Small intestine (tissue), 7 donors: ENCODE results near the gene ELP5. TPM values are rescaled to one million over a fixed set of nuclear protein-coding genes. Genes with fewer than 3 reads are reported as not detected.

Experiments used
- DNase-seq, 2 donors: peaks; one replicate each; pipeline versions ENCODE4 v3.0.0 to v3.0.0-alpha.2; 2013
- FAIRE-seq: peaks from 2 replicates; lab custom pipeline; 2012; peaks lifted over from hg19 to GRCh38; lab: Jason Lieb, UNC
- H3K27ac ChIP-seq, 3 donors: one replicate each; pipeline ENCODE4 v1.5.1; 2013; ENCODE audit warnings: low read length in 2 of 3, mild to moderate bottlenecking in 2 of 3, control low read depth in 1 of 3, inconsistent platforms in 1 of 3, low read depth in 1 of 3, moderate library complexity in 1 of 3
- H3K27me3 ChIP-seq, 3 donors: one replicate each; pipeline ENCODE4 v1.6.1; 2013; ENCODE audit warnings: low read length in 3 of 3, inconsistent platforms in 1 of 3; ENCODE audit not compliant: control insufficient read depth in 3 of 3, insufficient read depth in 3 of 3
- H3K36me3 ChIP-seq, 3 donors: one replicate each; pipeline ENCODE4 v1.6.1; 2013; ENCODE audit warnings: low read length in 3 of 3, inconsistent platforms in 1 of 3, low read depth in 1 of 3, mild to moderate bottlenecking in 1 of 3, moderate library complexity in 1 of 3; ENCODE audit not compliant: control insufficient read depth in 3 of 3, insufficient read depth in 2 of 3
- H3K4me1 ChIP-seq, 3 donors: one replicate each; pipeline ENCODE4 v1.6.1; 2013; ENCODE audit warnings: low read length in 2 of 3, inconsistent platforms in 1 of 3, low read depth in 1 of 3, mild to moderate bottlenecking in 1 of 3, moderate library complexity in 1 of 3; ENCODE audit not compliant: control insufficient read depth in 3 of 3, insufficient read depth in 2 of 3
- H3K4me3 ChIP-seq, 3 donors: one replicate each; pipeline ENCODE4 v1.5.1; 2013; ENCODE audit warnings: low read length in 3 of 3, control low read depth in 1 of 3, inconsistent platforms in 1 of 3, low read depth in 1 of 3, mild to moderate bottlenecking in 1 of 3, moderate library complexity in 1 of 3
- H3K9me3 ChIP-seq, 2 donors: one replicate each; pipeline ENCODE4 v1.6.1; 2013; ENCODE audit warnings: low read depth in 1 of 2, low read length in 1 of 2; ENCODE audit not compliant: control insufficient read depth in 2 of 2, insufficient read depth in 1 of 2
- WGBS, 3 donors: extraction: QIAGEN DNeasy Blood & Tissue Kit; methylation state at CpG; one replicate each; pipeline ENCODE4 v1.1.7; 2013; 5-methylcytosine and 5-hydroxymethylcytosine counted together
- polyA plus RNA-seq, 4 donors: library from polyadenylated mRNA; stranded (reverse) in 3 of 4; unstranded in 1 of 4; fragments of 200-250 nt in 3 of 4; fragments of 120-200 nt in 1 of 4; gene quantifications; one replicate each; pipeline versions ENCODE4 v1.2.1 to v1.2.3, GENCODE V29; 2013
- donor health status: healthy with polysubstance abuse.
- donor health status: control.
- donor health status: control.
- donor health status: Bipolar disorder and iron deficiency.
- donor health status: healthy.

ELP5 gene
- polyA plus RNA-seq, 4 donors, result 31.3 to 84.6 (median 45.4) TPM

DNA sequence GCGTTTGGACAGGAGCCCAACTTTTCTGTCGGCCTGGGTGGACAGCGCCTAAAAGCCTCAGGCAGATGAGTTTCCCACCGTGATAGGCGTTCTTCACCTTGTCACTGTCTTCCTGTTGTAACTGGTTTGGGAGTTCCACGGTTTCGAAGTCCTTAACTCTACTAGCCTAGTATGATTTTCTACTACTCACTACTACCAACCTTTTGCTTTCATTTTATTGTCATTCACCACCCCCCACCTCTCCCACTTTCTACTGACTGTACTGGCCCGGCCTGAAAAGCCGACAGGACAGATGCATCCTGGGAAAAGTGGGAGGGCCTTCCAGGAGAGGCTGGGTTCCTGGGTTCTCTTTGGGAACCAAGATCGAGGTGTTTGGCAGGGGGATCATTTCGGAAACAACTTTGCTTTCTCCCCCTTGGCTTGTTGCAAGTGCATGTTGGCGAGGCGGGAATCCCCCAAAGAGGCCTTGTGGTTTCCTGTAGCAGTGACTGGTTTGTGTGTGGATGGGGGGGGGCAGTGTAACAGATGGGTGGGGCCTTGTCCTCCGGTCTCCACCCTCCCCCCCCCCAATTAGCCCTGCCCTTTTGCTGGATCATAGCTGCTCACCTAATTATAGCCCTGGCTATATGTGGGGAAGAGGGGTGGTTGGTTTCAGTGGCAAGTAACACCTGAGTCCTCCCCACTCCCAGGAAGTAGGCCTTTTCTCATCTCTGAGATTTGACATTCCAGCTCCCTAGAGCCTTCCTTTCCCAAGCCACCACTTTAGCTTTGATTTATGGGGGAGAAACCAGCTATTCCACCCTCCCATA lies 56.8 kb downstream of the ELP5 start:
- H3K27me3 ChIP-seq, result no peaks in the 10 kb centered on the region
- WGBS, 3 donors, result 0 to 2% (median 0%) methylated on average over 13 to 14 of the region's 14 CpGs
- FAIRE-seq (no peak), DNase-seq (peak; percentile 90 to 92)
- peak overlapping the region; percentile 87 to 99 (median 95) for H3K4me3 ChIP-seq
- peak overlapping the region; percentile 96 to 98 (median 96) for H3K27ac ChIP-seq
- H3K9me3 ChIP-seq, result no peaks in the 10 kb centered on the region
- H3K4me1 ChIP-seq, result peaks cover 2 to 18% (median 6%) of the 10 kb centered on the region in 3 donors
- peaks cover 5 to 40% (median 23%) of the 10 kb centered on the region in 3 donors for H3K36me3 ChIP-seq

Other genes with a start within 250 kb of the ELP5 start
- 100 to 1,000 TPM; 204 to 313 (median 285) TPM for gene RNASEK, start 239.6 kb upstream of the ELP5 start, polyA plus RNA-seq
- 1 to 10 TPM in 3 of 4 donors, under 1 TPM in 1; 0.45 to 8.7 (median 4.2) TPM for gene BCL6B, start 229.2 kb upstream of the ELP5 start, polyA plus RNA-seq
- 10 to 100 TPM in 1 of 4 donors, 1 to 10 TPM in 3; 1.8 to 11.2 (median 5.0) TPM for gene SLC16A13, start 216.2 kb upstream of the ELP5 start, polyA plus RNA-seq
- 1 to 10 TPM in 1 of 4 donors, under 1 TPM in 1, not detected in 2; 0.68 to 2.3 TPM for gene SLC16A11, start 208.1 kb upstream of the ELP5 start, polyA plus RNA-seq
- gene CLEC10A, start 172.0 kb upstream of the ELP5 start, polyA plus RNA-seq, result 10 to 100 TPM in 2 of 4 donors, 1 to 10 TPM in 1, under 1 TPM in 1; 0.45 to 14.6 (median 10.0) TPM
- under 1 TPM in 2 of 4 donors, not detected in 2; 0.46 to 0.81 TPM for gene ASGR2, start 137.4 kb upstream of the ELP5 start, polyA plus RNA-seq
- gene ASGR1, start 72.8 kb upstream of the ELP5 start, polyA plus RNA-seq, result 1 to 10 TPM; 1.9 to 2.9 (median 2.7) TPM
- gene DLG4, start 32.4 kb upstream of the ELP5 start, polyA plus RNA-seq, result 1 to 10 TPM in 3 of 4 donors, under 1 TPM in 1; 0.67 to 9.2 (median 4.2) TPM
- 1,000 to 10,000 TPM in 2 of 4 donors, 100 to 1,000 TPM in 2; 424 to 2,630 (median 1,444) TPM for gene ACADVL, start 32.3 kb upstream of the ELP5 start, polyA plus RNA-seq
- gene DVL2, start 17.7 kb upstream of the ELP5 start, polyA plus RNA-seq, result 10 to 100 TPM in 3 of 4 donors, 1 to 10 TPM in 1; 8.1 to 44.4 (median 16.0) TPM
- 10 to 100 TPM; 26.4 to 44.3 (median 36.0) TPM for gene PHF23, start 12.8 kb upstream of the ELP5 start, polyA plus RNA-seq
- gene GABARAP, start 9.8 kb upstream of the ELP5 start, polyA plus RNA-seq, result 1,000 to 10,000 TPM in 1 of 4 donors, 100 to 1,000 TPM in 3; 541 to 1,100 (median 797) TPM
- 100 to 1,000 TPM in 2 of 4 donors, 10 to 100 TPM in 2; 70.0 to 132 (median 89.3) TPM for gene CTDNEP1, start 481 bp upstream of the ELP5 start, polyA plus RNA-seq
- gene CLDN7, start 10.3 kb downstream of the ELP5 start, polyA plus RNA-seq, result 100 to 1,000 TPM; 309 to 561 (median 332) TPM
- gene SLC2A4, start 29.5 kb downstream of the ELP5 start, polyA plus RNA-seq, result 1 to 10 TPM in 2 of 4 donors, under 1 TPM in 2; 0.31 to 5.0 (median 1.2) TPM
- gene YBX2, start 42.4 kb downstream of the ELP5 start, polyA plus RNA-seq, result 10 to 100 TPM in 2 of 4 donors, 1 to 10 TPM in 2; 4.0 to 49.6 (median 11.1) TPM
- 100 to 1,000 TPM; 238 to 606 (median 340) TPM for gene EIF5A, start 55.4 kb downstream of the ELP5 start, polyA plus RNA-seq
- gene GPS2, start 63.1 kb downstream of the ELP5 start, polyA plus RNA-seq, result 100 to 1,000 TPM in 2 of 4 donors, 10 to 100 TPM in 2; 48.3 to 152 (median 86.3) TPM
- 10 to 100 TPM; 14.3 to 36.9 (median 22.7) TPM for gene NEURL4, start 77.1 kb downstream of the ELP5 start, polyA plus RNA-seq
- gene ACAP1, start 84.3 kb downstream of the ELP5 start, polyA plus RNA-seq, result 10 to 100 TPM in 1 of 4 donors, 1 to 10 TPM in 3; 3.8 to 43.5 (median 8.5) TPM
- gene KCTD11, start 99.9 kb downstream of the ELP5 start, polyA plus RNA-seq, result 1 to 10 TPM; 6.0 to 8.6 (median 7.9) TPM
- gene TMEM95, start 102.9 kb downstream of the ELP5 start, polyA plus RNA-seq, result not detected
- 10 to 100 TPM in 2 of 4 donors, 1 to 10 TPM in 2; 8.8 to 16.3 (median 10.7) TPM for gene TNK1, start 128.9 kb downstream of the ELP5 start, polyA plus RNA-seq
- gene PLSCR3, start 142.3 kb downstream of the ELP5 start, polyA plus RNA-seq, result 10 to 100 TPM in 3 of 4 donors, 1 to 10 TPM in 1; 6.3 to 18.0 (median 13.6) TPM
- gene TMEM256, start 151.9 kb downstream of the ELP5 start, polyA plus RNA-seq, result 100 to 1,000 TPM; 193 to 771 (median 385) TPM
- gene NLGN2, start 155.6 kb downstream of the ELP5 start, polyA plus RNA-seq, result 1 to 10 TPM in 2 of 4 donors, under 1 TPM in 2; 0.22 to 6.1 (median 2.6) TPM
- not detected for gene SPEM1, start 168.1 kb downstream of the ELP5 start, polyA plus RNA-seq
- not detected for gene SPEM2, start 173.4 kb downstream of the ELP5 start, polyA plus RNA-seq
- not detected for gene SPEM3, start 176.6 kb downstream of the ELP5 start, polyA plus RNA-seq
- gene TMEM102, start 183.2 kb downstream of the ELP5 start, polyA plus RNA-seq, result 10 to 100 TPM in 2 of 4 donors, 1 to 10 TPM in 2; 9.3 to 14.9 (median 10.2) TPM
- gene FGF11, start 187.3 kb downstream of the ELP5 start, polyA plus RNA-seq, result under 1 TPM in 2 of 4 donors, not detected in 2; 0.61 to 0.86 TPM
- 10 to 100 TPM in 3 of 4 donors, 1 to 10 TPM in 1; 8.4 to 11.9 (median 10.4) TPM for gene CHRNB1, start 192.8 kb downstream of the ELP5 start, polyA plus RNA-seq
- 10 to 100 TPM in 2 of 4 donors, 1 to 10 TPM in 2; 7.6 to 76.4 (median 12.4) TPM for gene ZBTB4, start 227.4 kb downstream of the ELP5 start, polyA plus RNA-seq
- gene SLC35G6, start 229.2 kb downstream of the ELP5 start, polyA plus RNA-seq, result under 1 TPM in 1 of 4 donors, not detected in 3; 0.49 TPM
- gene POLR2A, start 232.2 kb downstream of the ELP5 start, polyA plus RNA-seq, result 100 to 1,000 TPM in 1 of 4 donors, 10 to 100 TPM in 2, 1 to 10 TPM in 1; 10.0 to 104 (median 20.8) TPM